SK-N-SH (cell line): ENCODE measurements around the gene RPS24. TPM values are rescaled to one million over a fixed set of nuclear protein-coding genes. Genes with fewer than 3 reads are reported as not detected.
"Not testable (repeated sequence)": the region's sequence is repeated elsewhere in the genome, so short reads cannot be mapped to it uniquely, and the experiment has no call there.

ENCODE experiments used
- CTCF ChIA-PET: fragments of 300-600, 350-600 bp; formaldehyde crosslinking; extraction: SDS; loops from one replicate; lab custom pipeline; 2021; lab: Yijun Ruan, JAX
- POLR2A ChIA-PET: fragments of 350-600 bp; sonication (Branson Sonifier 250); formaldehyde crosslinking; extraction: SDS; loops from one replicate; lab custom pipeline; 2020; ENCODE audit warnings: antibody characterized with exemption, inconsistent platforms; lab: Yijun Ruan, JAX
- DNase-seq: peaks from one replicate; pipeline ENCODE4 v3.0.0; 2012
- H2AFZ ChIP-seq: fragments of 200-600 bp; sonication (generic); 2 replicates; pipeline ENCODE4 v1.8.1; 2016; ENCODE audit warnings: antibody characterized with exemption, mild to moderate bottlenecking, low read depth
- H3F3A ChIP-seq: fragments of 200-600 bp; sonication (generic); replicated peaks from 2 replicates; pipeline ENCODE3; 2016; ENCODE audit warnings: antibody characterized with exemption, mild to moderate bottlenecking; ENCODE audit not compliant: insufficient read depth
- H3K27ac ChIP-seq, 2 experiments: fragments of 200-500 bp in 1 of 2; fragments of 200-600 bp in 1 of 2; sonication (Bioruptor generic) in 1 of 2; sonication (generic), shearing (Covaris generic) in 1 of 2; 2 replicates each; pipeline versions ENCODE4 v1.5.1 to v1.6.1; 2014 to 2016; ENCODE audit warnings: low read depth in 2 of 2, inconsistent platforms in 1 of 2, low read length in 1 of 2, mild to moderate bottlenecking in 1 of 2, mixed read lengths in 1 of 2
- H3K27me3 ChIP-seq: fragments of 200-600 bp; sonication (generic), shearing (Covaris generic); 2 replicates; pipeline ENCODE4 v1.6.1; 2016; ENCODE audit warnings: mixed run types; ENCODE audit not compliant: insufficient read depth
- H3K36me3 ChIP-seq, 2 experiments: fragments of 200-500 bp in 1 of 2; fragments of 200-600 bp in 1 of 2; sonication (Bioruptor generic) in 1 of 2; sonication (generic) in 1 of 2; replicated peaks in 1 of 2; 2 replicates each; pipeline versions ENCODE3 to v1.5.1; 2014 to 2016; ENCODE audit warnings: low read length in 1 of 2, mild to moderate bottlenecking in 1 of 2; ENCODE audit not compliant: insufficient read depth in 2 of 2, control insufficient read depth in 1 of 2
- H3K4me1 ChIP-seq, 2 experiments: fragments of 200-500 bp in 1 of 2; fragments of 200-600 bp in 1 of 2; sonication (Bioruptor generic) in 1 of 2; sonication (generic), shearing (Covaris generic) in 1 of 2; 2 replicates each; pipeline versions ENCODE4 v1.5.1 to v1.6.1; 2014 to 2016; ENCODE audit warnings: low read depth in 1 of 2, low read length in 1 of 2, mixed run types in 1 of 2; ENCODE audit not compliant: insufficient read depth in 2 of 2, control insufficient read depth in 1 of 2
- H3K4me2 ChIP-seq: fragments of 200-600 bp; sonication (generic), shearing (Covaris generic); 2 replicates; pipeline ENCODE4 v1.6.1; 2017; ENCODE audit warnings: mixed run types
- H3K4me3 ChIP-seq, 2 experiments: fragments of 200-500 bp in 1 of 2; fragments of 200-600 bp in 1 of 2; sonication (Bioruptor generic) in 1 of 2; sonication (generic), shearing (Covaris generic) in 1 of 2; 2 replicates each; pipeline versions ENCODE4 v1.5.1 to v1.8.1; 2014 to 2016; ENCODE audit warnings: low read depth in 2 of 2, inconsistent platforms in 1 of 2, low read length in 1 of 2, mild to moderate bottlenecking in 1 of 2, mixed read lengths in 1 of 2, moderate library complexity in 1 of 2
- H3K79me2 ChIP-seq: fragments of 200-600 bp; sonication (generic); 2 replicates; pipeline ENCODE4 v1.8.1; 2017; ENCODE audit warnings: mild to moderate bottlenecking; ENCODE audit not compliant: insufficient read depth
- H3K9ac ChIP-seq: fragments of 200-600 bp; sonication (generic); 2 replicates; pipeline ENCODE4 v1.6.1; 2017; ENCODE audit warnings: mixed run types
- H3K9me2 ChIP-seq: fragments of 200-600 bp; sonication (generic); 2 replicates; pipeline ENCODE4 v1.6.1; 2017; ENCODE audit warnings: mixed run types
- H3K9me3 ChIP-seq: fragments of 200-600 bp; sonication (generic); 2 replicates; pipeline ENCODE4 v1.6.1; 2017; ENCODE audit warnings: mixed run types, mild to moderate bottlenecking, moderate library complexity
- H4K20me1 ChIP-seq: fragments of 200-600 bp; sonication (generic); 2 replicates; pipeline ENCODE4 v1.6.1; 2017; ENCODE audit warnings: mild to moderate bottlenecking, mixed run types; ENCODE audit not compliant: insufficient read depth
- EP300 ChIP-seq, 2 experiments: IDR thresholded peaks; 2 replicates each; pipeline versions ENCODE4 v1.4.0 to v1.6.1; 2012; ENCODE audit warnings: borderline replicate concordance in 1 of 2, low read depth in 1 of 2, low read length in 1 of 2
- FOSL2 ChIP-seq: IDR thresholded peaks from 2 replicates; pipeline ENCODE4 v1.4.0; 2012; ENCODE audit warnings: low read depth, mild to moderate bottlenecking, moderate library complexity, borderline replicate concordance
- FOXJ3 ChIP-seq: sonication (generic); formaldehyde crosslinking; IDR thresholded peaks from 2 replicates; pipeline ENCODE4 v1.5.1; 2020; ENCODE audit warnings: mild to moderate bottlenecking, missing genetic modification reagents
- FOXM1 ChIP-seq: IDR thresholded peaks from 2 replicates; pipeline ENCODE4 v1.4.0; 2012; ENCODE audit warnings: low read depth, mild to moderate bottlenecking
- GABPA ChIP-seq: IDR thresholded peaks from 2 replicates; pipeline ENCODE4 v1.4.0; 2012; ENCODE audit warnings: low read depth, mild to moderate bottlenecking
- GATA2 ChIP-seq: sonication (generic); formaldehyde crosslinking; IDR thresholded peaks from 2 replicates; pipeline ENCODE4 v1.5.0; 2020; ENCODE audit warnings: mild to moderate bottlenecking, missing genetic modification reagents
- IRF3 ChIP-seq: fragments of 150-350 bp; IDR thresholded peaks from 2 replicates; pipeline ENCODE4 v1.6.1; 2016; ENCODE audit warnings: mild to moderate bottlenecking, low read depth, low read length
- JUND ChIP-seq: IDR thresholded peaks from 2 replicates; pipeline ENCODE4 v1.4.0; 2012
- MEF2A ChIP-seq: IDR thresholded peaks from 2 replicates; pipeline ENCODE4 v1.4.0; 2012; ENCODE audit warnings: low read depth, borderline replicate concordance
- MXI1 ChIP-seq: IDR thresholded peaks from 2 replicates; pipeline ENCODE4 v1.6.1; 2012; ENCODE audit warnings: mild to moderate bottlenecking, low read depth, low read length, improper control_type of control experiment
- NFIC ChIP-seq: IDR thresholded peaks from 2 replicates; pipeline ENCODE4 v1.4.0; 2012; ENCODE audit warnings: borderline replicate concordance
- POLR2AphosphoS5 ChIP-seq: IDR thresholded peaks from 2 replicates; pipeline ENCODE4 v1.6.1; 2012; ENCODE audit warnings: low read depth, low read length
- RAD21 ChIP-seq: IDR thresholded peaks from 2 replicates; pipeline ENCODE4 v1.6.1; 2012; ENCODE audit warnings: mild to moderate bottlenecking, low read length
- RCOR1 ChIP-seq: fragments of 150-350 bp; IDR thresholded peaks from 2 replicates; pipeline ENCODE4 v1.6.1; 2017; ENCODE audit warnings: antibody characterized with exemption, low read length
- RFX5 ChIP-seq: IDR thresholded peaks from 2 replicates; pipeline ENCODE4 v1.6.1; 2012; ENCODE audit warnings: mild to moderate bottlenecking, improper control_type of control experiment, low read length
- TAF1 ChIP-seq: IDR thresholded peaks from 2 replicates; pipeline ENCODE4 v1.6.1; 2012; ENCODE audit warnings: low read depth, mild to moderate bottlenecking, low read length, moderate library complexity, borderline replicate concordance
- TCF12 ChIP-seq: IDR thresholded peaks from 2 replicates; pipeline ENCODE4 v1.4.0; 2012
- USF2 ChIP-seq: fragments of 150-350 bp; IDR thresholded peaks from 2 replicates; pipeline ENCODE4 v1.6.1; 2017; ENCODE audit warnings: antibody characterized with exemption, low read length, low read depth, borderline replicate concordance
- WGBS: methylation state at CpG from one replicate; pipeline ENCODE4 v1.1.6; 2017; ENCODE audit warnings: low lambda C conversion rate; 5-methylcytosine and 5-hydroxymethylcytosine counted together
- polyA plus RNA-seq, 3 experiments: library from polyadenylated mRNA; depleted of rRNA; stranded (reverse); fragments of >200 nt; gene quantifications; 2 replicates each; pipeline ENCODE4 v1.2.3, GENCODE V29; 2012
- TF ChIP-seq, protein P1 (sequence below): fragments of 200-600 bp; sonication (generic); IDR thresholded peaks from 2 replicates; pipeline ENCODE4 v1.6.1; 2017; ENCODE audit warnings: antibody characterized with exemption, mild to moderate bottlenecking, moderate library complexity
- TF ChIP-seq, protein P2 (sequence below): IDR thresholded peaks from 2 replicates; pipeline ENCODE4 v1.4.0; 2012; ENCODE audit warnings: low read depth

Gene RPS24
- polyA plus RNA-seq, 1 of the 3 experiments (the other 2 are of a cell fraction), result 3,806 TPM

- POLR2A ChIA-PET, result no interaction called here
- H2AFZ ChIP-seq, result no peak overlapping the region
- H3K36me3 ChIP-seq, result peaks cover 41 to 53% of the 10 kb centered on the region in 2 experiments
- DNase-seq, result no peak
- H3K4me3 ChIP-seq, result no peak overlapping the region
- 98% methylated on average over 3 of the region's 3 CpGs for WGBS
- peaks cover 4% of the 10 kb centered on the region for H3F3A ChIP-seq
- H3K4me2 ChIP-seq, result no peak overlapping the region
- no peaks in the 10 kb centered on the region for H4K20me1 ChIP-seq
- H3K27me3 ChIP-seq, result no peaks in the 10 kb centered on the region
- H3K4me1 ChIP-seq, result no peaks in the 10 kb centered on the region
- no peaks in the 10 kb centered on the region for H3K9me3 ChIP-seq
- TF ChIP-seq TCF12 (no peak), MEF2A (no peak), IRF3 (no peak), USF2 (no peak), JUND (no peak), RCOR1 (no peak), GATA2 (CRISPR knock-in tag) (no peak), GABPA (no peak), POLR2AphosphoS5 (no peak), RAD21 (no peak), MXI1 (no peak), FOSL2 (no peak), EP300 (IDR thresholded peaks at IDR 0.05; ENCODE audit: borderline replicate concordance in 1 of 2, low read depth in 1 of 2, low read length in 1 of 2) (no peak), FOXM1 (no peak), TAF1 (no peak), NFIC (no peak), FOXJ3 (CRISPR knock-in tag) (no peak), RFX5 (no peak)
- TF ChIP-seq, protein P1, sequence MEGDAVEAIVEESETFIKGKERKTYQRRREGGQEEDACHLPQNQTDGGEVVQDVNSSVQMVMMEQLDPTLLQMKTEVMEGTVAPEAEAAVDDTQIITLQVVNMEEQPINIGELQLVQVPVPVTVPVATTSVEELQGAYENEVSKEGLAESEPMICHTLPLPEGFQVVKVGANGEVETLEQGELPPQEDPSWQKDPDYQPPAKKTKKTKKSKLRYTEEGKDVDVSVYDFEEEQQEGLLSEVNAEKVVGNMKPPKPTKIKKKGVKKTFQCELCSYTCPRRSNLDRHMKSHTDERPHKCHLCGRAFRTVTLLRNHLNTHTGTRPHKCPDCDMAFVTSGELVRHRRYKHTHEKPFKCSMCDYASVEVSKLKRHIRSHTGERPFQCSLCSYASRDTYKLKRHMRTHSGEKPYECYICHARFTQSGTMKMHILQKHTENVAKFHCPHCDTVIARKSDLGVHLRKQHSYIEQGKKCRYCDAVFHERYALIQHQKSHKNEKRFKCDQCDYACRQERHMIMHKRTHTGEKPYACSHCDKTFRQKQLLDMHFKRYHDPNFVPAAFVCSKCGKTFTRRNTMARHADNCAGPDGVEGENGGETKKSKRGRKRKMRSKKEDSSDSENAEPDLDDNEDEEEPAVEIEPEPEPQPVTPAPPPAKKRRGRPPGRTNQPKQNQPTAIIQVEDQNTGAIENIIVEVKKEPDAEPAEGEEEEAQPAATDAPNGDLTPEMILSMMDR, result no peak
- TF ChIP-seq, protein P2, sequence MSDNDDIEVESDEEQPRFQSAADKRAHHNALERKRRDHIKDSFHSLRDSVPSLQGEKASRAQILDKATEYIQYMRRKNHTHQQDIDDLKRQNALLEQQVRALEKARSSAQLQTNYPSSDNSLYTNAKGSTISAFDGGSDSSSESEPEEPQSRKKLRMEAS, result no peak
- H3K27ac ChIP-seq, result no peak overlapping the region
- CTCF ChIA-PET, result interaction anchor here (1.0 to 1.3 kb wide), 2 partner anchors 9 to 147 kb away, joined by 3 read pairs; no protein-coding TSS in a partner anchor
- peaks cover 18% of the 10 kb centered on the region for H3K79me2 ChIP-seq
- no peaks in the 10 kb centered on the region for H3K9me2 ChIP-seq
- no peak overlapping the region for H3K9ac ChIP-seq
Observed at GRCh38 chr10:77993620-77994019, 40.0 kb upstream of the RPS24 start.

GRCh38 chr10:77998780-77999179 is 34.9 kb upstream of the RPS24 start:
- H3K9me2 ChIP-seq, H4K20me1 ChIP-seq, H3K4me1 ChIP-seq, H3K27ac ChIP-seq, H3K9me3 ChIP-seq, CTCF ChIA-PET, H3K4me3 ChIP-seq, H3K9ac ChIP-seq, DNase-seq, H2AFZ ChIP-seq, H3K4me2 ChIP-seq, H3K27me3 ChIP-seq, POLR2A ChIA-PET, H3F3A ChIP-seq: not testable (repeated sequence)
- peaks cover 47 to 52% of the 10 kb centered on the region in 2 experiments for H3K36me3 ChIP-seq
- peaks cover 18% of the 10 kb centered on the region for H3K79me2 ChIP-seq
- WGBS, result 97% methylated on average over 5 of the region's 5 CpGs
